Chondrocyte (in vitro differentiated cells): ENCODE measurements around the gene NAXD. TPM values are rescaled to one million over a fixed set of nuclear protein-coding genes. Genes with fewer than 3 reads are reported as not detected.
A peak's percentile ranks its signal among the peaks of the same experiment; 100 is the strongest.

Experiments used
- DNase-seq: peaks from one replicate; pipeline ENCODE4 v3.0.0; 2021; ENCODE audit warnings: mixed read lengths, low spot score
- H3K27ac Mint-ChIP-seq: one replicate; pipeline ENCODE4 v1.8.0; 2021; ENCODE audit warnings: mild to moderate bottlenecking, moderate library complexity, mixed read lengths; ENCODE audit not compliant: unreplicated experiment
- H3K27me3 Mint-ChIP-seq: 2 replicates; pipeline ENCODE4 v1.8.0; 2021; ENCODE audit warnings: low read depth, mixed read lengths
- H3K36me3 Mint-ChIP-seq: 2 replicates; pipeline ENCODE4 v1.8.0; 2021; ENCODE audit warnings: low read depth, mixed read lengths
- H3K4me1 Mint-ChIP-seq: 2 replicates; pipeline ENCODE4 v1.8.0; 2021; ENCODE audit warnings: low read depth, mild to moderate bottlenecking, mixed read lengths
- H3K4me3 Mint-ChIP-seq: one replicate; pipeline ENCODE4 v1.8.0; 2021; ENCODE audit warnings: mild to moderate bottlenecking, moderate library complexity, mixed read lengths; ENCODE audit not compliant: unreplicated experiment
- H3K9me3 Mint-ChIP-seq: 2 replicates; pipeline ENCODE4 v1.8.0; 2021; ENCODE audit warnings: low read depth, mixed read lengths
- total RNA-seq: library from RNA; stranded (reverse); gene quantifications from 3 replicates; pipeline ENCODE4 v1.2.1, GENCODE V29; 2021
- TF ChIP-seq, protein P1 (sequence below): fragments of 200-600 bp; sonication (generic); IDR thresholded peaks from 2 replicates; pipeline ENCODE4 v1.5.0; 2021; ENCODE audit warnings: antibody characterized with exemption, mild to moderate bottlenecking, moderate library complexity

The NAXD gene
- total RNA-seq, 1 donor from 2014 or later, result 27.1 TPM

DNA sequence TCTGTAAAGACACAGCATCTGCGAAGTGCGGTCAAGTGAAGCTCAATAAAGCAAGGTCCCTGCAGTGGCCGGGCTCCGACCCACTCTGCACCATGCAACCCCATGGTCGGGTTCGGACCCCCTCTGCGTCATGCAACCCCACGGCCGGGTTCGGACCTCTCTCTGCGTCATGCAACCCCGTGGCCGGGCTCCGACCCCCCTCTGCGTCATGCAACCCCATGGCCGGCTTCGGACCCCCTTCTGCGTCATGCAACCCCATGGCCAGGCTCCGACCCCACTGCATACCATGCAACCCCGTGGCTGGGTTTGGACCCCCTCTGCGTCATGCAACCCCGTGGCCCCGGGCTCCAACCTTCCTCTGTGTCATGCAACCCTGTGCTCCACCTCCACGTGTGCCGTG lies 46.7 kb downstream of the NAXD start:
- Mint-ChIP-seq H3K4me1 (no peaks in the 10 kb centered on the region), H3K36me3 (peaks cover 63% of the 10 kb centered on the region), H3K27ac (no peak overlapping the region), H3K9me3 (peaks cover 29% of the 10 kb centered on the region), H3K27me3 (no peaks in the 10 kb centered on the region), H3K4me3 (no peak overlapping the region)
- TF ChIP-seq, protein P1, sequence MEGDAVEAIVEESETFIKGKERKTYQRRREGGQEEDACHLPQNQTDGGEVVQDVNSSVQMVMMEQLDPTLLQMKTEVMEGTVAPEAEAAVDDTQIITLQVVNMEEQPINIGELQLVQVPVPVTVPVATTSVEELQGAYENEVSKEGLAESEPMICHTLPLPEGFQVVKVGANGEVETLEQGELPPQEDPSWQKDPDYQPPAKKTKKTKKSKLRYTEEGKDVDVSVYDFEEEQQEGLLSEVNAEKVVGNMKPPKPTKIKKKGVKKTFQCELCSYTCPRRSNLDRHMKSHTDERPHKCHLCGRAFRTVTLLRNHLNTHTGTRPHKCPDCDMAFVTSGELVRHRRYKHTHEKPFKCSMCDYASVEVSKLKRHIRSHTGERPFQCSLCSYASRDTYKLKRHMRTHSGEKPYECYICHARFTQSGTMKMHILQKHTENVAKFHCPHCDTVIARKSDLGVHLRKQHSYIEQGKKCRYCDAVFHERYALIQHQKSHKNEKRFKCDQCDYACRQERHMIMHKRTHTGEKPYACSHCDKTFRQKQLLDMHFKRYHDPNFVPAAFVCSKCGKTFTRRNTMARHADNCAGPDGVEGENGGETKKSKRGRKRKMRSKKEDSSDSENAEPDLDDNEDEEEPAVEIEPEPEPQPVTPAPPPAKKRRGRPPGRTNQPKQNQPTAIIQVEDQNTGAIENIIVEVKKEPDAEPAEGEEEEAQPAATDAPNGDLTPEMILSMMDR, result no peak
- peak; percentile 92 for DNase-seq

DNA sequence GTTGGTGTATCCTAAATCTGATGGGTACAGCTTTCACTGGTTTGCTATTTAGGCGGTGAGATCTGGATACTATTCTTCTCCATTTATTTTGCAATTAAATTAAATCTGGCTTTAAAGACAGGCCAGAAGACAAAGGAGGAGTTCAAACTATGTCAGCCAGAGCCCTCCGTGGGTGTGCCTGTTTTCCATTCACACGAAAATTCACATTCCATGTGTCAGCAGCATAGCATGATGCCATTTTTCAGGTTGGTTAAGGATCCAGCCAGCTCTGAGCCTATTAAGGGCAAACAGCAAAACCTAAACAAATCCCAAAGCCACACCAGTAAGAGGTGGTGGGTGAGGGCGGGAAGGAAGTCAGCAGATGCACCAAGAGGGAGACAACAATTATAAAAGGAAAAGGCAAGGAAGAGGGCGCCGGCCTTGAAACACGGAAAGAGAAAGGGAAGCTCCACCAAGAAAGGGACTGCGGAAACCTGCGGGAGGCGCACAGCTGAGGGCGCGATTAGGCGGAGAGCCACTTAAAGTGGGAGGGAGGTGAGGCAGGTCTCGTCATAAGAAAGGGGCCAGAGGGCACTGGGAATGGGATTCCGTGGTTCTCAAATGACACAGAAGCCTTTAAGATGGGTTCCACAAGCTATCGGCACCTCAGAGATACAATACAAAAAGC lies 47.6 kb downstream of the NAXD start:
- H3K36me3 Mint-ChIP-seq, result peaks cover 61% of the 10 kb centered on the region
- TF ChIP-seq, protein P1, result no peak
- H3K4me1 Mint-ChIP-seq, result no peaks in the 10 kb centered on the region
- no peak overlapping the region for H3K4me3 Mint-ChIP-seq
- no peaks in the 10 kb centered on the region for H3K27me3 Mint-ChIP-seq
- peak; percentile 65 for DNase-seq
- no peak overlapping the region for H3K27ac Mint-ChIP-seq
- H3K9me3 Mint-ChIP-seq, result peaks cover 26% of the 10 kb centered on the region

DNA sequence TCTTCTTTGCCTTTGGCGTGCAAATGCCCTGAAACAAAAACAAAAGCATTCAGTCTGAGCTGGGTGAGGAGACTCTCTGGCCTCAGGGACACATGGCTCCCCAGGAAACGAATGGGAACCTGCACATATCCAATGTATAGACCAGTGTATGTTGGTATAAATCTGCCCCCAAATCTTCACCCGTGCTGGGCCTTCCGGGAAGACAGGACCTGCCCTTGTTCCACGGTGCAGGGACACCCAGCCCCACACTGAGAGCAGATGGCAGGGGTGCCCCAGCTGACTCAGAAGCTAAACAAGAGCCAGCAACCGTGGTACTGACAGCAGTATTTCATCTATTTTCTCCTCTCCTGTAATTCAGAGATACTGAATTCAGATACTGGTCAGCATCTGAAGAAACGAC lies 48.1 kb downstream of the NAXD start:
- Mint-ChIP-seq H3K36me3 (peaks cover 55% of the 10 kb centered on the region), H3K9me3 (peaks cover 20% of the 10 kb centered on the region), H3K4me1 (no peaks in the 10 kb centered on the region), H3K27me3 (no peaks in the 10 kb centered on the region), H3K4me3 (no peak overlapping the region), H3K27ac (no peak overlapping the region)
- DNase-seq, result no peak
- TF ChIP-seq, protein P1, result no peak

DNA sequence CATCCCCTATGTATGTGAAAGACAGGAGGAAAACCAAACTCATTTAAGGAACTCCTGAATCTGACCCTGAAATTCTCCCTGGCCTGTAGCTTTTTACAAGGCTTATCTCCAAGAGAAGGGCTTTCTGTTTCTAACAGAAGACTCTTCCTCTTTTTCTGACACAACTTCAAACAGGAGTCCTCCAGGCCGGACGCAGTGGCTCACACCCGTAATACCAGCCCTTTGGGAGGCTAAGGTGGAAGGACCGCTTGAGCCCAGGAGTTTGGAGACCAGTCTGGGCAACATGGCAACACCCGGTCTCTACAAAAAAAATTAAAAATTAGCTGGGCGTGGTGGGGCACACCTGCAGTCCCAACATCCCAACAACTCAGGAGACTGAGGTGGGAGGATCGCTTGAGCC lies 48.7 kb downstream of the NAXD start:
- no peaks in the 10 kb centered on the region for H3K27me3 Mint-ChIP-seq
- TF ChIP-seq, protein P1, result no peak
- H3K27ac Mint-ChIP-seq, result no peak overlapping the region
- peaks cover 18% of the 10 kb centered on the region for H3K9me3 Mint-ChIP-seq
- H3K4me3 Mint-ChIP-seq, result no peak overlapping the region
- DNase-seq, result no peak
- H3K4me1 Mint-ChIP-seq, result no peaks in the 10 kb centered on the region
- H3K36me3 Mint-ChIP-seq, result peaks cover 53% of the 10 kb centered on the region

DNA sequence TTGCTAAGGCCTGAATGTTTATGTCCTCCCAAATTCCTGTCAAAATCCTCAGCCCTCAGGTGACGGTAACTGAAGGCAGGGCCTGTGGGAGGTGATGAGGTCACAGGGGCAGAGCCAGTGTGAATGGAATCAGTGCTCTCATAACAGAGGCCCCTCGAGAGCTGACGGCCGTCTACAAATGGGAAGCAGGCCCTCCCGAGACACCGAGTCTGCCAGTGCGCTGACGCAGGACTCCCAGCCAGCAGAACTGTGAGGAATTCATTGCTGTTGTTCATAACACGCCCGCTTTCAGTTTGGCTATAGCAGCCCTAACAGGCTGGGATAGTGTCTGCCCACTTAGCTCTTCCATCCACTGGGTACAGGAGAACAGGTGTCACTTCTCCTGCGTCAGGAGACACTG lies 49.3 kb downstream of the NAXD start:
- H3K9me3 Mint-ChIP-seq, result peaks cover 15% of the 10 kb centered on the region
- H3K4me1 Mint-ChIP-seq, result no peaks in the 10 kb centered on the region
- peak overlapping the region; percentile 22 for H3K27ac Mint-ChIP-seq
- TF ChIP-seq, protein P1, result no peak
- no peak overlapping the region for H3K4me3 Mint-ChIP-seq
- no peak for DNase-seq
- H3K36me3 Mint-ChIP-seq, result peaks cover 49% of the 10 kb centered on the region
- H3K27me3 Mint-ChIP-seq, result no peaks in the 10 kb centered on the region
